GM19372 (cell line): ENCODE measurements around the gene HPSE2.
"Not testable (repeated sequence)": the region's sequence is repeated elsewhere in the genome, so short reads cannot be mapped to it uniquely, and the experiment has no call there.

Source experiments
- ATAC-seq: cut with Tn5 transposase; IDR thresholded peaks from one replicate; pipeline ENCODE4 v1.9.1; 2021; ENCODE audit warnings: mild to moderate bottlenecking, low read depth, moderate library complexity; ENCODE audit not compliant: unreplicated experiment

Gene HPSE2

DNA sequence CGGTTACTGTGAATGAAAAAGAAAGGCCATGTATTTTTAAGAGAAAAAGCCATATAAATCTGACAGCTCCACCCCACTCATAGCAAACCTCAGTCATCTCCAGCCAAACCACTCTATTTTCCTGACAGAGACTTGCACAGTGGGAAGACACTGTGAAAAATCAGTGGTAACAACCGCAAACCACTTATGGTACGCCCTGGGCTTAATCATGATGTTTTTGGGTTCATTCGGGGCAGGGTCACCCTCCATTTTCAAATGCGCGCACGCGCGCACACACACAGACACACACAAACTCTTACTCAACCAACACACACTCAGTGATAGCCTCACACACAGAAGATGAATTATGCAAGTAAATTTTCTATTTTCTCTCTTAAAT lies 706.9 kb downstream of the HPSE2 start:
- no peak for ATAC-seq

DNA sequence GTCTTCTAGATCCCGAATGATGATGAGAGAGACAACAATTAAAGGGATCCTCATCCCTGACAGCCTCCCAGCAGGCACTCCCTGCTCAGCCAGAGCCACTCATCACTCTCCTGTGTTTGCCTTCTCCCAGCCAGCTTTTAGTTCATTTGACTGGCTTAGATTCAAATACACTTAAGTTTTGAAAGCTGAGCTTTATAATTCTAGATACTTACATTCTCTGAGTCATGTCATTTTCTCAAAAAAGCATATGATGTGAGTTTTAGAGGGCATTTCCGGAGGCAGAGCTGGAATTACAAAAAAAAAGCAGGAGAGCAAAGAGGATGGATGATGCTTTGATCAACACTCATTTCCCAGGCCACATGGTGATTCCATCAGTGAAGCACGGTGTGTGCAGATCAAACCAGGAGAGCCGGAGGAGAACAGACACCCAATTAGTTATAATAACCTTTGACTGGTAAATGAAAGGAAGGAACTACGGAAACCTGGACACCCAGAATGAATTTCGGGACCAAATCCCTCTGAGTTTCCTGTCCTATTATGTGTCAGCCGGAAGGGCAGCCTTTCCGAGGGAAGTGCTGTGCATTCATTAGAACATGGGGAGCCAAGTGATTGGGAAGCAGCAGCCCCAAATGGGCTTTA lies 707.4 kb downstream of the HPSE2 start:
- ATAC-seq = no peak

GRCh38 chr10:98525969-98526368 lies 709.7 kb downstream of the HPSE2 start:
- ATAC-seq = no peak

DNA sequence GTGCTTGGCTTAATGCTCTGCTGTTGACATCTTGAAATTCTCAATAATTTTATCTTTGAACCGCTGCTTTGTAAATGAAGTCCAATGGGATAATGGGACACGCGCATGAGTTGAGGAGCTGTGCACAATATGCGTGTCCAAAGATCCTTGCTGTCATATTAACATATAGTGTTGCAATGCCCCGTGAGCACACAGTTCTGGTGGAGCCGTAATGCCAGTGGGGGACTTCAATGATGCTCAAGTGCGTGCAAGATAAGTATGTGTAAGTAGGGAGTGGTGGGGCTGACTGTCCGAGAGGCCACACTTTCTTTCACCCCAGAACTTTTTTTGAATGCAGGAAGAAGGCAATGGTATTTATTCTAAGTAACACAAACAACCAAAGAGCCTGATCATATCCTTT lies 711.5 kb downstream of the HPSE2 start:
- no peak for ATAC-seq

- ATAC-seq = no peak
These were observed 715.8 kb downstream of the HPSE2 start for GRCh38 chr10:98519841-98520240.

DNA sequence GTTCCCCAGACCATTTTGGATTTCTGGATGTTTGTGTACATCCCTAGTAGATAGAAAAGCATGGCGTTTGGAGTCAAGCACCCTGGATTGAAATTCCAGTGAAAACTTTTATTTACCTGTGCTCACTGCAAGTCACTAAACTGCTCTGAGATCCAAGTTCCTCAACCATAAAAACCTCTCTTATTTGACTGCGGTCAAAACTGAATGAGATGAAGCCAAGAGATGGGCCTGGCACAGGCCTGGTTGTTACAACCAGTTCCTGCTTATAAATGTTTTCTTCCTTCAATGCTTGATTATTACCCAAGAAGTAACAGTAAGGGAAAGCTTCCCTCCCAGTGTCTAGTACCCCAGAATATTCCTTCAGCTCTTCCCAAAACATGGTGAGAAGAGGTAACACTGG lies 718.0 kb downstream of the HPSE2 start:
- ATAC-seq = no peak

- ATAC-seq = no peak
These were observed 719.3 kb downstream of the HPSE2 start for GRCh38 chr10:98516352-98516751.

- ATAC-seq = no peak
These were observed 721.9 kb downstream of the HPSE2 start for GRCh38 chr10:98513704-98514103.

DNA sequence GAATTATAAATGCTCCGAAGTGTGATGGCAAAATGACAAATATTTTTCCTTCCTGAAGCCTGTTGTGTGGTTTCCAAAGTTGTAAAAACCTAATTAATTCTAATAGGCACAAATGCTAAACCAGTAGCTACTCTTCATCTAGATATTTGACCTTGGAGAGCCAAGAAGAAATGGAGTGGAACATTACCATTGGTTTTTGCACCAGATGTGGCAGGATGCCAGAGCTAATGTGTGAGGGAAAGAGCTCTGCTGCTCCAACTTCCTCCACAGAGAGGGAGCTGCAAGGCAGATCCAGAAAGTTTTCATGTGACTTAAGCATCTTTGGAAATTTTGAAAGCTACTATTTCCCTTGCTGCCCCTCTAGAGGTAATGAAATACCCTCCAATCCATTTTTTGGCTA lies 723.8 kb downstream of the HPSE2 start:
- ATAC-seq = no peak

DNA sequence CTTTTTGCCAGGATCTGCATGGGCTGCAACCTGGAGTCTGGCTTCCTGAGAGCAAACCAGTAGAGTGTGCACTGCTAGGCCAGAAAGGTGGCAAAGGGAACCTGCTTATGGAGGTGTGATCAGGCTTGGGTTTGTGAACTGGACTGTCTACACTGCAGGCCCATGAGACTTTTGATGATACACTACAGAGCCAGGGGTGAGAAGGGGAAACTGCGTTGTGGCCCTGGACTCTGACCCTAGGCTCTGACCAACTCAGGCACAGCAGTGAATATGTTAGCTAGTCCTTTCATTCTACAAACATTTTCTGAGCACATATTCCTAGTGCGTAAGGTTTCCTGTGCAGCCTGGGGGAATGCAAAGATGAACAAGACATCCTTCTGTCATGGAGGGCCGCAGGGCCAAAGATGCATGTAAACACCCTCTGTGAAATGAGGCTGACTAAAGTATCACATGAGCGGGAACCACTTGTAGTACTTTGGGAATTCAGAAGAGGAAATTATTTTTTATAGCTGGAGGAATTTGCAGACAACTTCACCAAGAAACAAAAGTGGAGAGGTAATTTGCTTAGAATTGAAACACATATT lies 725.1 kb downstream of the HPSE2 start:
- no peak for ATAC-seq

GRCh38 chr10:98509745-98510144 lies 725.9 kb downstream of the HPSE2 start:
- no peak for ATAC-seq

GRCh38 chr10:98502535-98502934 lies 733.1 kb downstream of the HPSE2 start:
- not testable (repeated sequence) for ATAC-seq

- ATAC-seq = peak; percentile 53
These were observed 742.9 kb downstream of the HPSE2 start for GRCh38 chr10:98492763-98493162.

GRCh38 chr10:98489561-98490481 lies 745.8 kb downstream of the HPSE2 start:
- ATAC-seq = no peak

- ATAC-seq = no peak
These were observed 746.8 kb downstream of the HPSE2 start for GRCh38 chr10:98488669-98489430.

GRCh38 chr10:98487649-98488048 lies 748.0 kb downstream of the HPSE2 start:
- no peak for ATAC-seq

- ATAC-seq = no peak
These were observed 749.2 kb downstream of the HPSE2 start for GRCh38 chr10:98486421-98486820.

DNA sequence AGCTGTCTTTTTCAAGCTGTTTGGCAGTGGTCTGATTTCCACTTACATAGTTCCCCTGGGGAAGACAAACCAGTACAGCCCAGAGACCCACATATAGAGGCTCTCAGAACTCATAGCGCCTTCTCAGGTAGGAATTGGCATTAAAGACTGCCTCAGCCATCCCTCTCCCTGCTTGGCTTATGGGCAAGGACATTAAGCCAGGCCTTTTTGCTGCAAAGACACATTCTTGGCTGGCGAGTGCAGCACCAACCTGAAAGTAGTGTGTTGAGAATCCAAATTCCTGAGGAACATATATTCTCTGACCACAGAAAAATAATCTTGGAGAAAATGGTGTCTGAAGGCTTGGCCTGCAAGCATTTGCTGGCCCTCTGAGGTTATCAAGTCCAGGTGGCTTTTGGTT lies 749.7 kb downstream of the HPSE2 start:
- ATAC-seq = no peak

DNA sequence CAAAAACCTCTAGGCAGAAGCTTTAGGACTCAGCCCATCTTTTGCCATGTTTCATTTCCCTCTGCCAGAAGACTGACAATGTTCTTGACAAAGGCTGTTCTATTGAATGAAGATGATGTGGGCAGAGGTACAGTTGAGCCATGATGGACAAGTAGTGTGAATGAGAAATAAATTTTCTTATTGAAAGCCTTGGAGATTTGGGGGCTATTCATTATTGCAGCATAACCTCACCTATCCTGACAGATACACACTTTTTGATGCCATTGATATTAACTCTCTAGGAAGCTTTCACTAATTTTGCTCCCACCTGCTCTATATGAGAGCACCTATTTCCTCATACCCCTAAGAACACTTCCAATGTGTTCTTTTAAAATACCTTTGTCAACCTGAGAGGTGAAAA lies 752.0 kb downstream of the HPSE2 start:
- ATAC-seq = no peak

- ATAC-seq = no peak
These were observed 753.6 kb downstream of the HPSE2 start for GRCh38 chr10:98482096-98482495.

GRCh38 chr10:98481404-98481945 lies 754.2 kb downstream of the HPSE2 start:
- no peak for ATAC-seq
